HEK293 (cell line): ENCODE measurements around the gene LAP3.

ENCODE experiments used
- CTCF ChIP-seq: fragments of 450-650 bp; formaldehyde crosslinking; IDR thresholded peaks from 2 replicates; pipeline ENCODE4 v1.5.1; 2016; ENCODE audit warnings: missing biosample characterization, missing genetic modification characterization
- YY1 ChIP-seq: fragments of 450-650 bp; formaldehyde crosslinking; IDR thresholded peaks from 2 replicates; pipeline ENCODE4 v1.5.1; 2018; ENCODE audit warnings: missing biosample characterization, missing genetic modification characterization
- ZBTB8A ChIP-seq: fragments of 450-650 bp; formaldehyde crosslinking; IDR thresholded peaks from 2 replicates; pipeline ENCODE4 v1.5.1; 2016; ENCODE audit warnings: missing biosample characterization, missing genetic modification characterization
- ZNF121 ChIP-seq: fragments of 450-650 bp; formaldehyde crosslinking; IDR thresholded peaks from 2 replicates; pipeline ENCODE4 v1.5.1; 2016; ENCODE audit warnings: missing biosample characterization, missing genetic modification characterization
- ZNF146 ChIP-seq: fragments of 450-650 bp; formaldehyde crosslinking; IDR thresholded peaks from 2 replicates; pipeline ENCODE4 v1.5.1; 2016; ENCODE audit warnings: missing biosample characterization, missing genetic modification characterization
- ZNF214 ChIP-seq: fragments of 450-650 bp; formaldehyde crosslinking; IDR thresholded peaks from 2 replicates; pipeline ENCODE4 v1.5.1; 2017; ENCODE audit warnings: missing biosample characterization, mild to moderate bottlenecking, missing genetic modification characterization, borderline replicate concordance
- ZNF266 ChIP-seq: fragments of 450-650 bp; formaldehyde crosslinking; IDR thresholded peaks from 2 replicates; pipeline ENCODE4 v1.5.1; 2016; ENCODE audit warnings: missing biosample characterization, missing genetic modification characterization, low read depth
- ZNF274 ChIP-seq, 2 experiments: fragments of 200-500 bp in 1 of 2; fragments of 450-650 bp in 1 of 2; sonication (Bioruptor generic) in 1 of 2; formaldehyde crosslinking in 1 of 2; IDR thresholded peaks; 2 replicates each; pipeline versions ENCODE4 v1.5.1 to v1.6.1; 2014 to 2016; ENCODE audit warnings: borderline replicate concordance in 1 of 2, inconsistent platforms in 1 of 2, low read length in 1 of 2, missing biosample characterization in 1 of 2, missing genetic modification characterization in 1 of 2
- ZNF394 ChIP-seq: fragments of 450-650 bp; formaldehyde crosslinking; IDR thresholded peaks from 2 replicates; pipeline ENCODE4 v1.5.1; 2016; ENCODE audit warnings: missing biosample characterization, missing genetic modification characterization, mild to moderate bottlenecking, moderate library complexity, borderline replicate concordance
- ZNF510 ChIP-seq: fragments of 450-650 bp; formaldehyde crosslinking; IDR thresholded peaks from 2 replicates; pipeline ENCODE4 v1.5.1; 2018; ENCODE audit warnings: mild to moderate bottlenecking, missing genetic modification characterization, missing biosample characterization; ENCODE audit not compliant: insufficient replicate concordance
- TF ChIP-seq, protein P1 (sequence below): fragments of 450-650 bp; formaldehyde crosslinking; IDR thresholded peaks from 2 replicates; pipeline ENCODE4 v1.5.1; 2016; ENCODE audit warnings: missing biosample characterization, missing genetic modification characterization

GRCh38 chr4:17613761-17614415, 36.9 kb downstream of the LAP3 start:
- TF ChIP-seq ZNF266 (tag by site-specific recombination) = no peak
- TF ChIP-seq ZNF121 (tag by site-specific recombination) = no peak
- TF ChIP-seq CTCF (tag by site-specific recombination) = no peak
- TF ChIP-seq ZNF214 (tag by site-specific recombination) = no peak
- no peak for TF ChIP-seq ZNF146 (tag by site-specific recombination)
- no peak for TF ChIP-seq ZBTB8A
- no peak for TF ChIP-seq ZNF510
- TF ChIP-seq, protein P1, sequence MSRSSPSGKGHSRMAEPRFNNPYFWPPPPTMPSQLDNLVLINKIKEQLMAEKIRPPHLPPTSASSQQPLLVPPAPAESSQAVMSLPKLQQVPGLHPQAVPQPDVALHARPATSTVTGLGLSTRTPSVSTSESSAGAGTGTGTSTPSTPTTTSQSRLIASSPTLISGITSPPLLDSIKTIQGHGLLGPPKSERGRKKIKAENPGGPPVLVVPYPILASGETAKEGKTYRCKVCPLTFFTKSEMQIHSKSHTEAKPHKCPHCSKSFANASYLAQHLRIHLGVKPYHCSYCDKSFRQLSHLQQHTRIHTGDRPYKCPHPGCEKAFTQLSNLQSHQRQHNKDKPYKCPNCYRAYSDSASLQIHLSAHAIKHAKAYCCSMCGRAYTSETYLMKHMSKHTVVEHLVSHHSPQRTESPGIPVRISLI = peak; percentile 92
- TF ChIP-seq ZNF274 (IDR thresholded peaks at IDR 0.05; ENCODE audit: low read length) = no peak
- TF ChIP-seq ZNF274 (tag by site-specific recombination; IDR thresholded peaks at IDR 0.05; ENCODE audit: borderline replicate concordance) = no peak
- no peak for TF ChIP-seq YY1 (tag by site-specific recombination)
- TF ChIP-seq ZNF394 (tag by site-specific recombination) = no peak
